ENCODE results near the gene MAP1LC3C. TPM values are rescaled to one million over a fixed set of nuclear protein-coding genes. Genes with fewer than 3 reads are reported as not detected.
A peak's percentile ranks its signal among the peaks of the same experiment; 100 is the strongest.

Gene MAP1LC3C
- total RNA-seq: 14.2 TPM
- long read RNA-seq, transcript MAP1LC3C-201 (4 exons, 1,182 nt): major isoform, 12 of 14 reads
- long read RNA-seq, partial matches to known transcripts: 1 of 14 reads
- long read RNA-seq, other reads (novel, unspliced or antisense): 1 of 14 reads

DNA sequence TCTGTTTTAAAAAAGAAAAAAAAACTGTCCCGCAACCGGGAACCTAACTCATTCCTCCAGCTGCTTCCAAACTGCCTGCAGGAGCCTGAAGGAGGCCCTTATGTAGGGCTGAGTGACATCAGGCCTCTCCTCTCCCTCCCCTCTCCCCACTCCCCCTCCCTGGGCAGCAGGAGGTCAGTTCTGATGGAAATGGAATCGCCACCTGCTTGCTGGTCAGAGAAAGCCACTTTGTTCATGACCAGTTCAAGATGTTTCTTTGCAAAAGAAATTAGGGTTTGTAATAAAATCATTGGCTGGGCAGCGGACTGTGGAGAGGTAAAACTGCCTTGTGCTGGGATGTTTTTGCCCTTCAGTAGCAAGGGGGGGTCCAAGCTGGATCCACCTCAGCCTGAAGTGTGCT is at the start of gene MAP1LC3C:
Gene MAP1LC3C (minus strand): TSS at position 73 of the 400 bp plus-strand sequence. CDS start 90 bp downstream, outside the sequence.
- H3K27ac ChIP-seq: peak within 1 kb of the TSS; percentile 71
- H3K4me3 ChIP-seq: peak within 1 kb of the TSS; percentile 44
- no peaks in the 10 kb centered on the region for H3K27me3 ChIP-seq
- ATAC-seq: no peak
- intact Hi-C loops (cut with DNase I): no loop called here
- H3K9me3 ChIP-seq: no peaks in the 10 kb centered on the region
- no peaks in the 10 kb centered on the region for H3K36me3 ChIP-seq
- TF ChIP-seq CTCF (IDR thresholded peaks at IDR 0.05): no peak
- DNase-seq: no peak
- H3K4me1 ChIP-seq: no peaks in the 10 kb centered on the region

GRCh38 chr1:242043165-242043564 is 44.3 kb upstream of the MAP1LC3C start:
- H3K27me3 ChIP-seq: no peaks in the 10 kb centered on the region
- H3K9me3 ChIP-seq: no peaks in the 10 kb centered on the region
- TF ChIP-seq CTCF (IDR thresholded peaks at IDR 0.05): no peak
- no peaks in the 10 kb centered on the region for H3K36me3 ChIP-seq
- intact Hi-C loops (cut with DNase I): no loop called here
- ATAC-seq: no peak
- H3K27ac ChIP-seq: no peak overlapping the region
- DNase-seq: no peak
- H3K4me1 ChIP-seq: no peaks in the 10 kb centered on the region
- H3K4me3 ChIP-seq: no peak overlapping the region

GRCh38 chr1:242034392-242034791 is 35.5 kb upstream of the MAP1LC3C start:
- DNase-seq: no peak
- no peaks in the 10 kb centered on the region for H3K9me3 ChIP-seq
- ATAC-seq: no peak
- no peaks in the 10 kb centered on the region for H3K27me3 ChIP-seq
- no peak for TF ChIP-seq CTCF (IDR thresholded peaks at IDR 0.05)
- intact Hi-C loops (cut with DNase I): no loop called here
- H3K4me3 ChIP-seq: no peak overlapping the region
- no peak overlapping the region for H3K27ac ChIP-seq
- H3K4me1 ChIP-seq: no peaks in the 10 kb centered on the region
- H3K36me3 ChIP-seq: no peaks in the 10 kb centered on the region

GRCh38 chr1:242033447-242033846 is 34.5 kb upstream of the MAP1LC3C start:
- TF ChIP-seq CTCF (IDR thresholded peaks at IDR 0.05): no peak
- Histone ChIP-seq H3K27me3 (no peaks in the 10 kb centered on the region), H3K9me3 (no peaks in the 10 kb centered on the region), H3K4me1 (no peaks in the 10 kb centered on the region), H3K27ac (no peak overlapping the region), H3K4me3 (no peak overlapping the region), H3K36me3 (no peaks in the 10 kb centered on the region)
- intact Hi-C loops (cut with DNase I): no loop called here
- no peak for DNase-seq
- ATAC-seq: peak; percentile 27

DNA sequence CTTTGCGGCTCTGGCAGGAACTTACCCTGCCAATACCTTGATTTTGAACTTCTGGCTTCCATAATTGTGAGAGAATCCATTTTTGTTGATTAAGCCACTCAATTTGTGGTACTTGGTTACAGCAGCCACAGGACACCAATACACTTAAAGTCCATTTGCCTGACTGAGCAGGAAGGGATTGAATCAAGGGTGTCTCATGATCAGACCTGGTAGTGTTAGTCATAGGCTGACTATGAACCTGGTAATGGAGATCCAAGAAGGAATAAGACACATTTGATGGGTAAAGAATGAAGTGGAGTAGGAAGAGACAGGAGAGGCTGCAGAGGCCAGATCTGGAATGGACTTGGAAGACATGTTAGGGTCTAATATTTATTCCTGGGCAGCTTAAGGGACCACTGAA is 31.2 kb upstream of the MAP1LC3C start:
- intact Hi-C loops (cut with DNase I): no loop called here
- no peaks in the 10 kb centered on the region for H3K4me1 ChIP-seq
- ATAC-seq: no peak
- no peak for DNase-seq
- H3K27ac ChIP-seq: no peak overlapping the region
- no peaks in the 10 kb centered on the region for H3K9me3 ChIP-seq
- no peaks in the 10 kb centered on the region for H3K36me3 ChIP-seq
- TF ChIP-seq CTCF (IDR thresholded peaks at IDR 0.05): no peak
- H3K27me3 ChIP-seq: no peaks in the 10 kb centered on the region
- H3K4me3 ChIP-seq: no peak overlapping the region

GRCh38 chr1:242025681-242026080 is 26.8 kb upstream of the MAP1LC3C start:
- intact Hi-C loops (cut with DNase I): no loop called here
- H3K27ac ChIP-seq: no peak overlapping the region
- H3K27me3 ChIP-seq: no peaks in the 10 kb centered on the region
- H3K4me1 ChIP-seq: no peaks in the 10 kb centered on the region
- no peaks in the 10 kb centered on the region for H3K9me3 ChIP-seq
- ATAC-seq (no peak), DNase-seq (no peak)
- TF ChIP-seq CTCF (IDR thresholded peaks at IDR 0.05): no peak
- H3K36me3 ChIP-seq: no peaks in the 10 kb centered on the region
- no peak overlapping the region for H3K4me3 ChIP-seq

Data from upper lobe of right lung (tissue), 1 donor.